Kidney tubule cell (primary cell): ENCODE data around the gene FOXP1.
"Not testable (repeated sequence)": the region's sequence is repeated elsewhere in the genome, so short reads cannot be mapped to it uniquely, and the experiment has no call there.

ENCODE experiments used
- DNase-seq: peaks from one replicate; pipeline ENCODE4 v3.0.0-alpha.2; 2018; ENCODE audit warnings: low spot score

The FOXP1 gene

DNA sequence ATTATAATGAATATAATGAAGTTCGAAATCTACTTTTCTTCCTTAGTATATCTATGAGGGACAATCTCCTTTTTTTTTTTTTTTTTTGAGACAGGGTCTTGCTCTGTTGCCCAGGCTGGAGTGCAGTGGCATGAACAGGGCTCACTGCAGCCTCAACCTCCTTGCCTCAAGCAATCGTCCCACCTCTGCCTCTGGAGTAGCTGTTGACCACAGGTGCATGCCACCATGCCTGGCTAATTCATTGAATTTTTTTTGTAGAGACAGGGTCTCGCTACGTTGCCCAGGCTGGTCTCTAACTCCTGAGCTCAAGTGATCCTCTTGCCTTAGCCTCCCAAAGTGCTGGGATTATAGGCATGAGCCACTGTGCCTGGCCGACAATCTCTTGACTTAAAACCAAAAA, 607.5 kb downstream of the FOXP1 start:
- not testable (repeated sequence) for DNase-seq

DNA sequence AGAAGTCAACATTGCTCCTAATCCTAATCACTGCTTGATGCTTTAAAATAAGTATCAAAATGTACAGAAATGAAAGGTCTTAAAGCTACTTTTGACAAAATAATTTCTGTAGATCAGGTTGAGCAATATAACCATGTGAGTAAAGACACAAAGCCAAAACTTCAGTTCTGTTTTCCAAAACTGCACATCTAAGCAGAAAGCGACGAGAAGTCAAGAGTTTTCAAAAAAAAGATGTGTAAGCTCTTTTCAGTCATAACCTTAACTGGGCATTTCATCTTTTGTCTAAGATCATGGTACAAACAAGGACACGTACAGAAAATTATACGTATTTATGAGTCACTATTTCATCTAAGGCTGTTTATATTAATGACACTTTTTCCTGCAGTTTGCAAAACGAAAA, 608.8 kb downstream of the FOXP1 start:
- no peak for DNase-seq

DNA sequence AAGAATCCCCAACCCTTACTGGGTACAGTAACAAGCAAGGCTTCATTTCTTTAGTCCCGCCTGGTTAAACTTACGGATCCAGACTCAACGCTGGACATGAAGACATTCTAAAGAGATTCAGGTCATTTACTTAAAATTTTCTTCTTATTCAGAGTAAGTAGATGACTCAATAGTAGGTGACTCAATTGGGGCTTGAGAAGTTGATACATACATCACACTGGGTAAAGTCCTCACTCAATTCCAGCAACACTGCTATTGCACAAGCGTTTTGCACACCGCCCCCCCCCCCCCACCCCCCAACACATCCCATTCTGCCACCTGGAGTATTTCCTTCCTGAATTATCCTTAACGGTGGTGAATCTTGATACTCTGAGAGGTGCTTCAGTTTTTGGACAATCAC, 610.0 kb downstream of the FOXP1 start:
- DNase-seq: peak; percentile 35

DNA sequence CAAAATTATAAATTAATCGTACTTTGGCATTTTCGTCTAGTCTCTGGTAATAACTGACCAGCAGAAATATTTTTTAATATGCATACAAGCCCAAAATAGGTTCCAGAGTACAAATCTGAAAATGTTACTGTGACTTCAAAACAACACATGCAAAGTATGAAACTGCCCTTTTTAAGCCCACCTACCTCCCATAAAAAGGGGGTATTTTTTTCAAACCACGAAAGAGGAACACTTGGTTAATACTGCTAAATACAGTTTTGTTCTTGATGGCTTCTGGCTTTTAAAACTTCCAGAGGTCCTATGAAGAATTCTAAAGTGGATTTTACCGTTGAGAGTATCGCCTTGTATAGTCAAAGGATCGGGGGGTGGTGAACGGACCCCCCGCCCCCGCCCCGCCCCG, 610.7 kb downstream of the FOXP1 start:
- no peak for DNase-seq

DNA sequence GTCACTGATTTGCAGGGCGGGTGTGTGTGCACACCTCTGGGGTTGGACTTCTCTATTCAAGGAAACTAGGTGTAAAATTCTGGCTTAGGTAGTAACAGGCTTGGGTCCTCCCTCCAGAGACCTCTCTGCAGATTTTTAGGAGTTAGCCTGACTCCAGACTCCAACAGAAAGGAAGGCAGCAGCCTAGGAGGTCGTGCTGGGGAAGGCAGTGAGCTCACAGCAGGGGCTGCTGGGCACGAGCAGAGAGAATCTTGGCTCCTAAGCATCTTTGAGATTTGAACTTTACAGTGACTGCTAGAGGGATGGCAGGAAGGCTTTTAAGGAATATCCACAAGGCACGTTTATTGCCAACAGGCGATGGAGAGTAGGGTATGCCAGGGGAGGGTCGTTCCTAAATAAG, 612.6 kb downstream of the FOXP1 start:
- DNase-seq: no peak

DNA sequence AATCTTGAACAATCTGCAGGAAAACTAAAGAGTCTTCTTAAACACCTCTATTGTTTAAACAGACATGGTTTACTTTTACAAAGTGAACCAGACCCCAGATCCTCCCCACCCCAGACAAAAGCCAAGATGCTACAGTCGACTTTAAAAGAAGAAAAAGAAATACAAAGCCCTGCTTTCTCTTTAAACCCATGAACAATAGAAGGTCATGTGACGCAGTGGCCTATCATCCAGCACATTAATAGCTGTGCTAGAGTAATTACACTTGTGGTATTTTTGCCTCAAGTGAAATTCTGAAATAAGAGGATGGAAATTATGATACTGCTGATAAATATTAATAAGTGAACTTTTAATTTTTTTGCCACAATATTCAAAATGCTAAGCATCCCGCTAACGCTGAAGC, 613.4 kb downstream of the FOXP1 start:
- DNase-seq: no peak

DNA sequence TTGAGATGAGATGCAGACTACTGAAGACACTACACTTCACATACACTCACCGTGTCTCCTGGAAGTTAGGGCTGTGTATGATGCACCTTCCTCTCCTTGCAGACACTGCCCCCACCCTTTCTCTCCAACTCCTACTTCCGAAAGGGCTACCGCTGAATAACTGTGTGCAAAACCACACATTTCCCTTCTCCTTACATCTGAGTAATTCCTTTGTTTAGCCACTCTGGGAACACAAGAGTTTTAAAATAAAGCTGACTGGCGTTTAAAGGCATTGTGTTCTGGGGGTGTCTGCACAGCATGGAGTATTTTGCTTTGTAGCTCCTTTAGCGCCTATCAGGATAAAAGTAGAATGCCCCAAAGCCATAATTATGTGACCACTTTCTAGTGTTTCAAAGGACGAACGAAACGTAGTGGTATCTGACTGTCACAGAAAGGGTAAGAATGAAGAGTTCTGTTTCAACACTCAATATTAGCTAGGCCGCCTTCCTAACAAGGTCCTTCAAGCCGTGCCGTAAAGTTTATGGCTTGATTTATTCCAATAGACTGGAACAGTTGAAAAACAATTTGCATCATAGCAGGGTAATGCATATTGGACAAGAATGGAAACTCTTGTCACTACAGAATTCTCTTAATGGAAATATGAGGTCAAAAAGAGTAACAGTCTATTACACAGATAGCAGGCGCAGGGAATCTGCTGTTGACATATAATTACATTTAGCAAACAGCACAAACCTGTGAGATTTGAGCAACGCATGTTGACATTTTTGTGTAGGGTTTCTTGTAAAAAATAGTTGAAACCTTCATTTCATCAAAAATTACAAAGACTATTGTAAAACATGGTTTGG, 619.9 kb downstream of the FOXP1 start:
- no peak for DNase-seq

DNA sequence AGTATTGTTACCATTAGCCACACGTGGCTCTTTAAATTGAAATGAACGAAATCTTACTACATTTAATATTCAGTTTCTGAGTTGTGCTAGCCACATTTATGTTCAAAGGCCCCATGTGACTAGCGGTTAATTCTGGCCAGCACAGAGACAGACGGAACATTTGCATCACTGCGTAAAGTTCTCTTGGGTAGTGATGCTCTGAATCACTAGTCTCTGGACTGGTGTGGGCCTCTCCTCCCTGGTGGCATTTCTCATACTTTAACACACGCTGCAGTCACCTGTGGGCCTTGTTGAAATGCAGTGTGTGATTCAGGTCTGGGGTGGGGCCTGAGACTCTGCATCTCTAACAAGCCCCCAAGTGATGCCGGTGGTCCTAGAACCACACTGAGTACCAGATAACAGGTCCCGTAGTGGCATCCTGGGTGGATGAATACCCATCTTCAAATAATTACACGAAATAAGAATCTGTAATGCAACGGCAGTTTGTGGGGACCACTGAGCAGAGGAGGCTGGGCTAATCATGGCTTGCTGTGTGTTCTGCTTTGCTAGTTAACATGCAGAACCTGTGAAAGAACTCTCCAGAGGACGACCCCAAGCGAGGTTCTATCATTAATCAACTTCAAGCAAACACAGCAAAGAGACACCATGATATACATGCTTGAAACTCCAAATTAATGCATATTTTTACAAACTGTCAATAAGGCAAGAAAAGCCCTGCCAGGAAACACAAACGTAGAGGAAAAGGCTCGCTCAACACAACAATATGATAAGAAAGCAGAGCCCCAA, 623.8 kb downstream of the FOXP1 start:
- DNase-seq: no peak

DNA sequence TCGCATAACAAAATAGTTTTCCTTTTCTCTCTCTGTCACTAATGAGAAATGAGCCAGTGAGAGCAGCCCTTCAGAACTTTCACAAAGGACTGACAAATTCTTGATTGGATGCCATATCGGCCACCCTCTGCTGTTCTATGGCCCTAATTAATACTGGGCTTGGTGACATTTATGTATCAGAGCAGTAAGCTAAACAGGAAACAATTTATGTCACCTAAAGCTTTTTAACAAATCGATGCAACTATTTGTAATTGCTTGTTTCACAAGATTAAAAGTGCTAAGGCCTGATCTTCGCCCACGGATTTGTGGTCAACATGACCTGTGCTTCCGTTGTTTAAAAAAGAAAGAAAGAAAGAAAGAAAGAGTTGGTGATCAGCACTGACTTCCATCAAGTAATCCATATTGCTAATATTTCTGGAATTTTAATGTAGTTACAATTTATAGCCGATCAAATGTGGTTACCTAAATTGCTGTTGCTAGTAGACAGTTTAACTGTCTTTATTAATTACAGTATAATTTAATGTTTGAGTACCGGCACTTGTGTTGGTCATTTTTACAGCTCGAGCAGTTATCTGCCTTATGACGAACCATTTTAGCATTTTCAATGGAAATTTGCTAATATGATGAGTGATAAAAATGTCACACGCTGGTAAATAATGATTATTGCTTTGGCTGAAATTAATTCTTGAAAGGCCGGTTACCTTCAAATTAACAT, 631.3 kb downstream of the FOXP1 start:
- no peak for DNase-seq

DNA sequence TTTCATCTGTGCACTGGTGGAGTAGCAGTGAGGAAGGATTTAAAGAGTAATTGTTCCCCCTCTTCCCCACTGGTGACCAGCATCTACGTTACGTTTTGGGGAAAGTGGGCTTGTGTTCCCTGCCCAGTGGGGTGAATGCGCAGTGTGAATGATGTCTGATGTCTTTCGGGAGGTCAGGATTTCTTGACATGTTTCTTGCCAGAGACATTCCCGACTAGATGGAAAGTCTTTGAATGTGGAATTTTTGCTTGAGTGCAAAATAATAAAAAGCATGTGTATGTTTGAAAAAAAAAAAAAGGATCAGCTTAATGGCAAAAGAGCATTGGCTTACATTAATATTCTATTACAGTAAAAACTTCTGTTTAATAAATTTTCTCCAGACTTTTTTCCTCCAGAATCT, 632.2 kb downstream of the FOXP1 start:
- no peak for DNase-seq

DNA sequence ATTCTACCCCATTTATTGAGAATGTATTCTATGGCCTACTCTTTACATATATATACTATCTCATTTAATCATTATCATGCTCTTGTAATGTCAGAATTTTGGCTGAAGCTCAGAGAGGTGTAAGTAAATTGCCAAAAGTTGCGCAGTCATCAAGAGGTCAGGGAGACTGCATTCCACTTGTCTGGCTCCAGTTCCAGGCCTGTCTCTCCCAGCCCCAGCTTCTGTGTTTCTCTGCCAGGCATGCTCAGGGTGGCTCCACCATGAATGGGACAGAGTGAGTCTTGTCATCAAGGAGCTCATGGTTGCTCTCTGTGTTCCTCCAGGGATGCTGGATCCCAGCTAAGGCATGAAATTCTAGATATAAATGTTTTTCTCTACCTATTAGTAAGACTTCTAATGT, 635.9 kb downstream of the FOXP1 start:
- DNase-seq: no peak

DNA sequence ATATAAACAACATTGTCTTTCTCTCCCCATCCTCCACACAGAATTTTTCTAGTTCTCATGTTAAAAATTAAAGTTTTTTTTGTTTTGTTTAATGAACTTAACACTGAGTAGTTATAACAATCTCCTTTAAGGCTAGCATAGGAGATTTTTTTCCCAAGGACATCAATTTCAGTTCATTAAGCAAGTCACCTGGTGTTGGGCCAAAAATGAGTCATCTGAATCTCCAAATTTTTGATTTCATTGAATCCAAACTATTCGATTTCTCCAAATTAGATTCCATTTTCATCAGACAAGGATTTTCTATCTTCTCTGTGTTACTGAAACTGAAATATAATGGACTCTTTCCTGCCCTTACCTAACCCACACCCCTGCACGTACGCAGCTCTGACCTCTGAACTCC, 639.6 kb downstream of the FOXP1 start:
- no peak for DNase-seq

DNA sequence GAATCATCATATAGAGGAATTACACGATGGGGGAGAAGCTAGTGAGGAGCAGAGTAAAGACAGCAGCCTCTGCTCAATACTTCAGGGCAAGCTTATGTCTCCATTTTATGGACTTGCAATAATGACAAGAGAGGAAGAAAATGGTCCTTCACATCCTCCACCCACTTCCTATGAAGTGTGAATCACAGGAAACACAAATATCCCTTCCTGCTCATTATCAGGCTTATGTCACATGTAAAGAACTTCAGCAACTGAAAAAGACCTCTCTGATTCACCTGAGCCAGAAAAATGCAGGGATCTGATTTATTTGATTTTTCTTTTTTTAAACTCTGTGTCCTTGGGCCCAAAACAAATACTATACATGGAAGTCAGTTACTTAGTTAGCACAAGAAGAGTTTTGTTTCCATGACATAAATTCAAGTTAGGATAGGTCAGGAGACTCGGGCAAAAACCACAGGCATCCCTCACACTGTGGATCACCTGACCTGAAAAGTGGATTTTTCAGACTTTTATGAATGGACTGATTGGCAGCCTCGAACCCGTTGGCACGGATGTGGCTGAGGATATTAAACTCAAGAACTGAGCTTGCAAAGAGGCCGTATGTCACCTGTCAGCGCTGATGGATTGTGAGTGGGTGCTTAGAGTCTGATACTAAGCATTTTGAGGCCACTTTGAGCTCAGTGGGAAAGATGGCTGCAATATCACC, 650.3 kb downstream of the FOXP1 start:
- peak; percentile 73 for DNase-seq

DNA sequence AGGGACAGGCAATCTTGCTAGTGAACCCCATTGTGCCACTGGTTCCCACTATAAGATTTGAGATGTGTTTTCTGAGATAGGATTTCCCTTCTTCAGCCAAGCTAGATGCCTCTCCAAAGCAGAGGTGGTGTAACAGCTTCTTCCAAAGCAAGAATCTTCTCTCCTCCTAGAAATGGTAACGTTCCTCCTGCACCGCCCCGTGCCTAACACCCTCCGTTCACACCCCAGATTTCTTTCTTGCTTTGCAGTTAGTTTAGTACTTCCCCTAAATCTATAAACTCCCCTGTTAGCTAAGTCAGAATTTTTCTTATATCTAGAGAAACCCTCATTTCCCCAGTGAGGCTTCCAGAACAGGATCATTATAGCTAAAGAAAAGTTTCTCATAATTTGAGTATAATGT, 653.5 kb downstream of the FOXP1 start:
- DNase-seq: no peak

DNA sequence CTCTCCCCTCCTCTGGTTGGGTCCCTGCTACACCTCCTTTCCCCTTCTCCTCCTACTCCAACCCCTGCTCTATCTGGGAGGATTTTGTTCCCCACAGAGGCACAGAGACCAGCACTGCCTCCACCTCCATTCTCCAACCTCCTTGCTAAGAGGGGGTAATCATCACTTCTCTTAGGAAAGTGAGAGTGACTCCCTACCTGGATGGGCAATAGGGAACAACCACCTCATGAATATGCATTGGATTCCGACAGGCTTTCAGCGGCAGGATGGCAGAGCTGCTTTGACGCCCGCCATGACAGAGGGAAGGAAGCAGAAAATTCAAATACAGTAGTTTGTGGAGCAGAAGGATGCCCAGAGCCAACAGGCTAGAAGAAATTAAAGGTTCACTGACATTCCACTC, 656.3 kb downstream of the FOXP1 start:
- DNase-seq: no peak

DNA sequence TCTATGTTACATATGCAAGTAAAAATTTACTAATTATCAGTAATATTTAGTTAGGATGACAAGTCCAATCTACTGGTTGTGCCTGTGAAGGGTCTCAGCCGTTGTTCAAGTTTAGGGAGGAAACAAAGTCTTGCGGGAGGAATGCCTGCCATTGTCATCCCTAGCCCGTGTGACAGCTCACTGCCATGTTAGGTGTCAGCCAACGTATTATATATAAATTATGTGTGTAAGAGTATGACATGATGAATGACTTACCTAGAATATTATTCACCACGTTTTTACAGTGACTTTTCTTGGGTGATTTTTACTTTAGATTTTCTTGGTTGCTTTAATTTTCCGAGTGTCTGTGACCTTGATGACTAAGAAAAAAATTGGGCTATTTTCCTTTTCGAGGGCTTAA, 656.7 kb downstream of the FOXP1 start:
- no peak for DNase-seq

DNA sequence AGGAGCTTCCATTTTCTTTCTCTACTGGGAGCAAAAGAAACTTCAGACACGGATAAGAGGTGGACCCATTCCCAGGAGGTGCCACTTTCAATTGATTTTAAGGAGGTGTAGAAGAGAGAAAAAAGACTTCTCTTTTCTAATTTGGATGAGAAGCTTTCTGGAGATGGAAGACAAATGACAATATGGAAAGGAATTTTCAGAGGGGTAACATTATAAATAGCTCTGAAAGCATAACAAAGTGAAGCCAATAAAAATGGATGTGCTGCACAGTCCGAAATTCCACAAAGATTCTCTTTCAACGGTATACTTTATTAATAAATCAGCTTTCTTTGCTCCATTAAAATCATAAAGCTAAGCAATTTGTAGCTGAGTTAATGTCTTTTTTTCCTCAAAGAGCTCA, 663.9 kb downstream of the FOXP1 start:
- DNase-seq: no peak

DNA sequence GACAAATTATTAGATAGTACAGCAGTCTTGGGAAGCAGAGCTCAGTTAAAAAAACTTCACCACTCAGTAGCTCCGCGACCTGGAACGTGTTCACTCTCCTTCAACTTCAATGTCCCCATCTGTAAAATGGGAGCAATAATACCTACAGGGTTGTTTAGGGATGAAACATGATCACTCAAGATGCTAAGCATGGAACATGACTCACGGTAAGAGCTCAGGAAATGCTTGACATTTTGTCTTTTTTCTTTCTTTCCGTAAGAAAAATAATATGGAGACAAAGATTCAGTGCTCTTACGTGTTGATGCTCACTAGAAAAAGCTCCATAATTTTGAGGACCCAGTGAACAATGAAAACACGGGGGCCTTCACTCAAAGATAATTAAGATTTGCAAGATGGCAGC, 664.4 kb downstream of the FOXP1 start:
- no peak for DNase-seq

DNA sequence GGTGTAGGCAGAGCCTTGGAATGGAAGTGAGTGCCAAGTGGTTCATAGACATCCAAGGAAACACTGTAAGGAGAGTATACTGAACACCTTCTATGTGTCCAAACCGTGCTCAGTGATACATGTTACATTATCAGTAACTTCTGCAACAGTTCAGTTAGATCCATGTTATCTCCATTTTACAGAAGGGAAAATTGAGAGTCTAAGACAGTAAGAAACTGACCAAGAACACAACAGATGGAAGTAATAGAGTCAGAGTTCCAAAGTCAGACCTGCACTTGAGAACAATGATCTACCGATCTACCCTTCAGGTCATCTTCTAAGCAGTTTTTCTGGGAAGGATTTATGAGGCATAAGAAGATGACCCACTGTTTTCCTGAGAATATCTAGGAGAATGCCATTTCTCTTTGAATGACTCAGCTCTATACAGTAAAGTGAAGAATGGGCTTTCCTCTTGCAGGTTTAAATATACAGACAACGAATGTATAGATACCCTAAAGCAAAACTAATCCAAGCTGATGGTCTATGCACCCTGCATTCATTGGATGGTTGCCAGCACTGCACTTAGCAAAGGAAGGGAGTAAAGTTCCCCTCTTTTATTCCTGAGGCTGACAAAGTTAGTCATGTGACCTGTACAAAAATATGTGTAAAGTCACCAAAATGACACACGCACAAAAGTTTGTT, 667.0 kb downstream of the FOXP1 start:
- peak; percentile 6 for DNase-seq

DNA sequence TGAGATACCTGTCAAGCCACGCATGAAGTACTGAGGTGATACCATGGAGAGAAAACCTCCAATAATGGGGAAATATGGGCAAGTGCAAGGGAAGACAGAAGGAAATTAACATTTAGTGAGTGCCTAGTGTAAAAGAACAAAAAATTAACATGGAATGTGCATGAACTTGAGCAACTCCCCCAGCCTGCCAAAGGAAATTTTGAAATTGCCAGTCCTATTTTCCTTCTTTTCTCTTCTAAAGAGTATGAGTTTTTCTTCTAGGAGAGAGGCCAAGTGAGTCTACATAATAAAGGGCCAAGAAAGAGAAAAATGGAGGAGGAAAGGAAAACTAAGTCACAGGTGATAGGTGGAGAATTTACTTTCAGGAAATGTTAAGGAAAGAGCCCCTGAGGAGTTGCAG, 668.7 kb downstream of the FOXP1 start:
- no peak for DNase-seq

DNA sequence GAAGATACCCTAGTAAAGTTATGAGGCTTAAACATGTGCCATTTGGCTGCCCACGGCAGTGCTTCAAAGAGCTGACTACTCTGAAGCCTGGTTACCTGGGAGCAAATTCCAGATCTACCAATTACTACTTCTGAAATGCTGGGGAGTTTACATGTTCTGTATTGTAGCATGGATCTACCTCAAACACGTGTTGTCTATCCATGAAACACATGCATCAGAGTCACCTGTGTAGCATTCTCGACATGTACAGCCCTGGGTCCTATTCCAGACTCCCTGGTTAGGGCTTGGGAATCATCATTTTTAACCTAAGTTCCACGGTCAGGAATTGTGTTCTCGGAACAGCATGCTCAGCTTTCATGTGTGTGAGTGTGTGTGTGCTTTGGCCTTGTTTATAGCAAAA, 671.8 kb downstream of the FOXP1 start:
- no peak for DNase-seq

DNA sequence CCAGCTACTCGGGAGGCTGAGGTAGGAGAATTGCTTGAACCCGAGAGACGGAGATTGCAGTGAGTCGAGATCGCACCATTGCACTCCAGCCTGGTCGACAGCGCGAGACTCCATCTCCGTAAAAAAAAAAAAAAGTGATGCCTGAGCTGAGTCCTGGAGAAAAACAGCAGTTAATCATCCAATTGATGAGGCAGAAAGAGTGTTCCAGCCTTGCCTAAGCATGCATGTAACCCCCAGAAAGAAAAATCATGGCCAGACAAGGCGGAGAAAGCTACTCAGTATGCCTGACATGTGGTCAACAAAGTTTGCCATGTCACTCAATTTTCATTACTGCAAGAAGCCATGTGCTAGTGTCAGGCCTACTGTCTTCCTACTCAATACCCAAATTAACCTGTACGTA, 678.0 kb downstream of the FOXP1 start:
- no peak for DNase-seq
